Activated CD4-positive, alpha-beta memory T cell treated with anti-CD3 and anti-CD28 coated beads for 36 hours (primary cell): ENCODE measurements around the gene PCDHA1. TPM values are rescaled to one million over a fixed set of nuclear protein-coding genes. Genes with fewer than 3 reads are reported as not detected.
"Not testable (repeated sequence)": the region's sequence is repeated elsewhere in the genome, so short reads cannot be mapped to it uniquely, and the experiment has no call there.

Source experiments
- CTCF ChIA-PET: fragments of 350-600 bp; sonication (Branson Sonifier 250); formaldehyde crosslinking; loops from one replicate; lab custom pipeline; 2021; ENCODE audit warnings: antibody characterized with exemption, inconsistent platforms; lab: Charles Lee
- POLR2A ChIA-PET: fragments of 350-600 bp; sonication (Branson Sonifier 250); formaldehyde crosslinking; loops from one replicate; lab custom pipeline; 2021; ENCODE audit warnings: antibody characterized with exemption; lab: Charles Lee
- DNase-seq: peaks from one replicate; pipeline ENCODE4 v3.0.0-alpha.2; 2020
- H3K27ac Mint-ChIP-seq: one replicate; pipeline ENCODE4 v1.8.0; 2021; ENCODE audit warnings: mixed read lengths
- H3K27me3 Mint-ChIP-seq: one replicate; pipeline ENCODE4 v1.8.0; 2021; ENCODE audit warnings: mixed read lengths
- H3K36me3 Mint-ChIP-seq: one replicate; pipeline ENCODE4 v1.8.0; 2021; ENCODE audit warnings: mixed read lengths
- H3K4me1 Mint-ChIP-seq: one replicate; pipeline ENCODE4 v1.8.0; 2021; ENCODE audit warnings: low read depth, mixed read lengths
- H3K4me3 Mint-ChIP-seq: one replicate; pipeline ENCODE4 v1.8.0; 2021; ENCODE audit warnings: mild to moderate bottlenecking, mixed read lengths
- H3K9me3 Mint-ChIP-seq: one replicate; pipeline ENCODE4 v1.8.0; 2021; ENCODE audit warnings: mixed read lengths
- intact Hi-C: fragments of 100-400 bp; cut with micrococcal nuclease; formaldehyde crosslinking; loops from one replicate; pipeline ENCODE4 v1.15.1; 2023
- total RNA-seq, 2 experiments: library from RNA; stranded (reverse); gene quantifications; one replicate each; pipeline ENCODE4 v1.2.3, GENCODE V29; 2021

Gene PCDHA1
- total RNA-seq, 2 experiments from 2014 or later, result not detected

DNA sequence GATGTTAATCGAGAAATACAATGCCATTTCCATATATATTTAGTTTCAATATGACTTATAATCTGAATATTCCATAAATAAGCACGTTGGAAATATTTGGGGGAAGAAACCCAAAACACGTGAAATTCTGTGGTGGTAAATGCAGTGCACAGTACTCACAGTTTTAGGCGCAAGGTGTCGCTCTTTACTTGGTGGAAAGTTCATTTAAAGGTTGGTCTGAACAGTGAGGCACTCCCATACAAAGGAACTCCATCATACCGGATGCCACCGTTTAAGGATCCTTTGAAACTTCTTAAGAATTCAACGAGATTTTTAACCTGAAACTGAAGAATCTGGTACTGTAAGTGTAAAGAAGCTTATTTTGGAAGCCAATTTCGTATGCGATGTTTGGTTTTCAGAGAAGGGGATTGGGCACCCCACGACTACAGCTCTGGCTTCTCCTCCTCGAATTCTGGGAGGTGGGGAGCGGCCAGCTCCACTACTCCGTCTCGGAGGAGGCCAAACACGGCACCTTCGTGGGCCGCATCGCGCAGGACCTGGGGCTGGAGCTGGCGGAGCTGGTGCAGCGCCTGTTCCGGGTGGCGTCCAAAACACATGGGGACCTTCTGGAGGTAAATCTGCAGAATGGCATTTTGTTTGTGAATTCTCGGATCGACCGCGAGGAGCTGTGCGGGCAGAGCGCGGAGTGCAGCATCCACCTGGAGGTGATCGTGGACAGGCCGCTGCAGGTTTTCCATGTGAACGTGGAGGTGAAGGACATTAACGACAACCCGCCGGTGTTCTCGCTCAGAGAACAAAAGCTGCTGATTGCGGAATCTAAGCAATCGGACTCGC lies 83.0 kb downstream of the PCDHA1 start, which contains the start of gene PCDHA11:
TSS of gene PCDHA11 (plus strand) at position 237 of the 834 bp plus-strand sequence. CDS start at position 384, 147 bp downstream.
- H3K4me3 Mint-ChIP-seq, result no peak within 1 kb of the TSS
- H3K27ac Mint-ChIP-seq, result no peak within 1 kb of the TSS
- no peaks in the 10 kb centered on the region for H3K4me1 Mint-ChIP-seq
- H3K27me3 Mint-ChIP-seq, result peaks cover 7% of the 10 kb centered on the region
- no peak for DNase-seq
- H3K36me3 Mint-ChIP-seq, result peaks cover 4% of the 10 kb centered on the region
- intact Hi-C loops, result loop anchor here (10.0 kb wide), 1 partner anchor 74 kb away; the partner anchor contains the start of gene PCDHA2
- ChIA-PET POLR2A (no interaction called here), CTCF (interaction anchor here (0.7 to 1.7 kb wide), 3 partner anchors 9 to 21 kb away, joined by 3 to 6 read pairs (median 3); partner anchors contain the start of gene PCDHA9)
- peaks cover 5% of the 10 kb centered on the region for H3K9me3 Mint-ChIP-seq

DNA sequence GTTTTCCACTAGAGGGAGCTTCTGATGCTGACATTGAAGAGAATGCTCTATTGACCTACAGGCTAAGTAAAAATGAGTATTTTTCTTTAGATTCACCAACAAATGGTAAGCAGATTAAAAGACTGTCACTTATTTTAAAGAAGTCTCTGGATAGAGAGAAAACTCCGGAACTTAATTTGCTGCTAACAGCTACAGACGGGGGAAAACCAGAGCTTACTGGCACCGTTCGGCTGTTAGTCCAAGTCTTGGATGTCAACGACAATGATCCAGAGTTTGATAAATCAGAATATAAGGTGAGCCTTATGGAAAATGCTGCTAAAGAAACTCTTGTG lies 83.6 kb downstream of the PCDHA1 start:
- DNase-seq, result no peak
- peaks cover 12% of the 10 kb centered on the region for H3K27me3 Mint-ChIP-seq
- H3K36me3 Mint-ChIP-seq, result peaks cover 8% of the 10 kb centered on the region
- H3K9me3 Mint-ChIP-seq, result peaks cover 5% of the 10 kb centered on the region
- H3K4me3 Mint-ChIP-seq, result no peak overlapping the region
- CTCF ChIA-PET, result interaction anchor here (0.7 to 1.7 kb wide), 2 partner anchors 9 to 22 kb away, joined by 3 to 6 read pairs; partner anchors contain the start of gene PCDHA9
- POLR2A ChIA-PET, result no interaction called here
- intact Hi-C loops, result loop anchor here (10.0 kb wide), 1 partner anchor 75 kb away; the partner anchor contains the start of gene PCDHA2
- no peaks in the 10 kb centered on the region for H3K4me1 Mint-ChIP-seq
- no peak overlapping the region for H3K27ac Mint-ChIP-seq

- H3K9me3 Mint-ChIP-seq, result peaks cover 5% of the 10 kb centered on the region
- peaks cover 20% of the 10 kb centered on the region for H3K27me3 Mint-ChIP-seq
Measured at GRCh38 chr5:140870221-140871201, 84.6 kb downstream of the PCDHA1 start.

GRCh38 chr5:140875085-140876065 lies 89.4 kb downstream of the PCDHA1 start, which contains the start of gene PCDHA12:
PCDHA12 (plus strand) TSS chr5:140875308; CDS start chr5:140875473, 165 bp downstream.
- Mint-ChIP-seq H3K4me3 (no peak within 1 kb of the TSS), H3K27ac (no peak within 1 kb of the TSS), H3K4me1 (no peaks in the 10 kb centered on the region), H3K27me3 (peaks cover 31% of the 10 kb centered on the region), H3K36me3 (peaks cover 12% of the 10 kb centered on the region), H3K9me3 (peaks cover 6% of the 10 kb centered on the region)
- POLR2A ChIA-PET, result no interaction called here
- intact Hi-C loops, result no loop called here
- CTCF ChIA-PET, result interaction anchor here (0.5 kb wide), 1 partner anchor 167 kb away, joined by 3 read pairs; no protein-coding TSS in a partner anchor
- no peak for DNase-seq

More at GRCh38 chr5:140870221-140871201, 84.6 kb downstream of the PCDHA1 start:
- ChIA-PET POLR2A (no interaction called here), CTCF (interaction anchor here (0.6 to 1.7 kb wide), 2 partner anchors 21 to 23 kb away, joined by 3 to 6 read pairs; partner anchors contain the start of gene PCDHA9)
- no peak for DNase-seq
- Mint-ChIP-seq H3K36me3 (peaks cover 10% of the 10 kb centered on the region), H3K27ac (no peak overlapping the region), H3K4me3 (no peak overlapping the region), H3K4me1 (no peaks in the 10 kb centered on the region)
- intact Hi-C loops, result no loop called here

DNA sequence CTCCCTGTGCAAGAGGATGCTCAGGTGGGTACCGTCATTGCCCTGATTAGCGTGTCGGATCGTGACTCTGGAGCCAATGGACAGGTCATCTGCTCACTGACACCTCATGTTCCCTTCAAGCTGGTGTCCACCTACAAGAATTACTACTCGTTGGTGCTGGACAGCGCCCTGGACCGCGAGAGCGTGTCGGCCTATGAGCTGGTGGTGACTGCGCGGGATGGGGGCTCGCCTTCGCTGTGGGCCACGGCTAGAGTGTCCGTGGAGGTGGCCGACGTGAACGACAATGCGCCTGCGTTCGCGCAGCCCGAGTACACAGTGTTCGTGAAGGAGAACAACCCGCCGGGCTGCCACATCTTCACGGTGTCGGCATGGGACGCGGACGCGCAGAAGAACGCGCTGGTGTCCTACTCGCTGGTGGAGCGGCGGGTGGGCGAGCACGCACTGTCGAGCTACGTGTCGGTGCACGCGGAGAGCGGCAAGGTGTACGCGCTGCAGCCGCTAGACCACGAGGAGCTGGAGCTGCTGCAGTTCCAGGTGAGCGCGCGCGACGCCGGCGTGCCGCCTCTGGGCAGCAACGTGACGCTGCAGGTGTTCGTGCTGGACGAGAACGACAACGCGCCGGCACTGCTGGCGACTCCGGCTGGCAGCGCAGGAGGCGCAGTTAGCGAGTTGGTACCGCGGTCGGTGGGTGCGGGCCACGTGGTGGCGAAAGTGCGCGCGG lies 90.8 kb downstream of the PCDHA1 start:
- H3K9me3 Mint-ChIP-seq, CTCF ChIA-PET, DNase-seq, intact Hi-C loops, H3K27ac Mint-ChIP-seq, H3K4me3 Mint-ChIP-seq, H3K4me1 Mint-ChIP-seq, POLR2A ChIA-PET: not testable (repeated sequence)
- Mint-ChIP-seq H3K27me3 (peaks cover 37% of the 10 kb centered on the region), H3K36me3 (peaks cover 15% of the 10 kb centered on the region)

DNA sequence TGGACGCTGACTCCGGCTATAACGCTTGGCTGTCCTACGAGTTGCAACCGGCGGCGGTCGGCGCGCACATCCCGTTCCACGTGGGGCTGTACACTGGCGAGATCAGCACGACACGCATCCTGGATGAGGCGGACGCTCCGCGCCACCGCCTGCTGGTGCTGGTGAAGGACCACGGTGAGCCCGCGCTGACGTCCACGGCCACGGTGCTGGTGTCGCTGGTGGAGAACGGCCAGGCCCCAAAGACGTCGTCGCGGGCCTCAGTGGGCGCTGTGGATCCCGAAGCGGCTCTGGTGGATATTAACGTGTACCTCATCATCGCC lies 91.3 kb downstream of the PCDHA1 start:
- Mint-ChIP-seq H3K27ac (no peak overlapping the region), H3K4me1 (no peaks in the 10 kb centered on the region), H3K36me3 (peaks cover 16% of the 10 kb centered on the region), H3K9me3 (peaks cover 12% of the 10 kb centered on the region), H3K27me3 (peaks cover 41% of the 10 kb centered on the region), H3K4me3 (no peak overlapping the region)
- POLR2A ChIA-PET, result no interaction called here
- DNase-seq, result no peak
- CTCF ChIA-PET, result no interaction called here
- intact Hi-C loops, result no loop called here

DNA sequence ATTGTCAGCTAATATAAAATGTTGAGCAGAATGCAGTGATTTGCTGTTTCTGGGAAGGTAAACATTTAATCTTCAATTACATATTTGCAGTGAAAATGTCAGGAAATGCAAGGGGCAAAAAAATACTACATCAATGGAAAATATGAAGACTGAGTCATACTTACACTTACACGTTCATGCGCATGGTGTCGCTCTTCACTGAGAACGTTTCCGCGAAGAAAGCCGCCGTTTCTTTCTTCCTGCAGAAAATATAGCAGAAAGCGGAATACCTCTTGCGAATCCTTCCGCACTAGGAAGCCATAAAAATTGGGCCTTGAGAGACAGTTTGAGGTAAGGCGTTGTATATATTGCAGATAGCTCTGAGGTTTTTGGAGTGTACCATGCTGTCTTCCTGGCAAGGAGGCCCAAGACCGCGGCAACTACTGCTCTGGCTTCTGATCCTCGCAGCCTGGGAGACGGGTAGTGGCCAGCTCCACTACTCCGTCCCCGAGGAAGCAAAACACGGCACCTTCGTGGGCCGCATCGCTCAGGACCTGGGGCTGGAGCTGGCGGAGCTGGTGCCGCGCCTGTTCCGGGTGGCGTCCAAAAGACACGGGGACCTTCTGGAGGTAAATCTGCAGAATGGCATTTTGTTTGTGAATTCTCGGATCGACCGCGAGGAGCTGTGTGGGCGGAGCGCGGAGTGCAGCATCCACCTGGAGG lies 96.1 kb downstream of the PCDHA1 start, which contains the start of gene PCDHA13:
TSS of gene PCDHA13 (plus strand) at position 236 of the 702 bp plus-strand sequence. CDS start at position 381, 145 bp downstream.
- no peak for DNase-seq
- H3K4me1 Mint-ChIP-seq, result no peaks in the 10 kb centered on the region
- H3K36me3 Mint-ChIP-seq, result peaks cover 9% of the 10 kb centered on the region
- H3K27ac Mint-ChIP-seq, result no peak within 1 kb of the TSS
- no peak within 1 kb of the TSS for H3K4me3 Mint-ChIP-seq
- POLR2A ChIA-PET, result no interaction called here
- intact Hi-C loops, result no loop called here
- peaks cover 16% of the 10 kb centered on the region for H3K9me3 Mint-ChIP-seq
- CTCF ChIA-PET, result no interaction called here
- H3K27me3 Mint-ChIP-seq, result peaks cover 26% of the 10 kb centered on the region

- Mint-ChIP-seq H3K27me3 (peaks cover 26% of the 10 kb centered on the region), H3K9me3 (peaks cover 16% of the 10 kb centered on the region), H3K4me1 (no peaks in the 10 kb centered on the region), H3K27ac (no peak overlapping the region), H3K4me3 (no peak overlapping the region), H3K36me3 (peaks cover 12% of the 10 kb centered on the region)
- intact Hi-C loops, result no loop called here
- POLR2A ChIA-PET, result no interaction called here
- no peak for DNase-seq
- CTCF ChIA-PET, result no interaction called here
Measured at GRCh38 chr5:140882591-140882899, 96.6 kb downstream of the PCDHA1 start.

GRCh38 chr5:140883373-140883772 lies 97.4 kb downstream of the PCDHA1 start:
- Mint-ChIP-seq H3K4me3 (no peak overlapping the region), H3K4me1 (no peaks in the 10 kb centered on the region), H3K36me3 (peaks cover 12% of the 10 kb centered on the region), H3K27ac (no peak overlapping the region), H3K9me3 (peaks cover 16% of the 10 kb centered on the region), H3K27me3 (peaks cover 26% of the 10 kb centered on the region)
- ChIA-PET POLR2A (no interaction called here), CTCF (no interaction called here)
- intact Hi-C loops, result no loop called here
- DNase-seq, result no peak

GRCh38 chr5:140883927-140884697 lies 98.2 kb downstream of the PCDHA1 start:
- Mint-ChIP-seq H3K27me3 (peaks cover 24% of the 10 kb centered on the region), H3K4me3 (no peak overlapping the region), H3K36me3 (peaks cover 12% of the 10 kb centered on the region), H3K27ac (no peak overlapping the region), H3K9me3 (peaks cover 16% of the 10 kb centered on the region), H3K4me1 (no peaks in the 10 kb centered on the region)
- intact Hi-C loops, result no loop called here
- POLR2A ChIA-PET, result no interaction called here
- DNase-seq, result no peak
- CTCF ChIA-PET, result no interaction called here
